B cell (primary cell): ENCODE data around the gene MBD3L2. TPM values are rescaled to one million over a fixed set of nuclear protein-coding genes. Genes with fewer than 3 reads are reported as not detected.

ENCODE experiments used
- ATAC-seq: fragments of 200-7000 bp; cut with Tn5 transposase; one replicate; pipeline ENCODE4 v1.10.0; 2021; ENCODE audit warnings: low read depth, mild to moderate bottlenecking, moderate number of reproducible peaks, moderate library complexity
- CTCF ChIA-PET: fragments of 350-600 bp; sonication (Branson Sonifier 250); formaldehyde crosslinking; loops from one replicate; lab custom pipeline; 2021; ENCODE audit warnings: antibody characterized with exemption, inconsistent platforms; lab: Charles Lee
- POLR2A ChIA-PET: fragments of 350-600 bp; sonication (Branson Sonifier 250); formaldehyde crosslinking; loops from one replicate; lab custom pipeline; 2021; ENCODE audit warnings: antibody characterized with exemption; lab: Charles Lee
- DNase-seq: peaks from one replicate; pipeline ENCODE4 v3.0.0; 2013
- H2AFZ ChIP-seq: 2 replicates; pipeline ENCODE4 v1.6.1; 2012; ENCODE audit warnings: mild to moderate bottlenecking, low read depth, low read length; ENCODE audit not compliant: insufficient read depth, poor library complexity, severe bottlenecking
- H3K27ac ChIP-seq, 2 donors: 1 replicate in 1 of 2; 2 replicates in 1 of 2; pipeline ENCODE4 v1.5.1; 2012 to 2013; ENCODE audit warnings: low read length in 2 of 2, mild to moderate bottlenecking in 2 of 2, moderate library complexity in 1 of 2
- H3K27me3 ChIP-seq, 4 experiments: fragments of 200-600 bp in 1 of 4; sonication (generic) in 1 of 4; replicated peaks in 1 of 4; 1 replicate in 2 of 4; 2 replicates in 2 of 4; pipeline versions ENCODE4 v1.6.1 to v1.7.0; 2013 to 2016; ENCODE audit warnings: low read length in 3 of 4, mild to moderate bottlenecking in 2 of 4, mixed read lengths in 1 of 4, moderate library complexity in 1 of 4; ENCODE audit not compliant: insufficient read depth in 4 of 4, control insufficient read depth in 3 of 4; ENCODE audit errors: control extremely low read depth in 1 of 4
- H3K36me3 ChIP-seq, 2 experiments: replicated peaks in 1 of 2; 1 replicate in 1 of 2; 2 replicates in 1 of 2; pipeline versions ENCODE4 v1.6.1 to v1.7.1; 2013; ENCODE audit warnings: low read length in 1 of 2; ENCODE audit not compliant: insufficient read depth in 2 of 2, control insufficient read depth in 1 of 2; ENCODE audit errors: control extremely low read depth in 1 of 2, extremely low read depth in 1 of 2
- H3K4me1 ChIP-seq, 2 donors: fragments of 200-600 bp in 1 of 2; sonication (generic) in 1 of 2; 1 replicate in 1 of 2; 2 replicates in 1 of 2; pipeline versions ENCODE4 v1.5.1 to v1.6.1; 2013 to 2017; ENCODE audit warnings: low read length in 2 of 2; ENCODE audit not compliant: control insufficient read depth in 2 of 2, insufficient read depth in 2 of 2
- H3K4me2 ChIP-seq: replicated peaks from 2 replicates; pipeline ENCODE3; 2012; ENCODE audit warnings: mild to moderate bottlenecking, low read depth, low read length; ENCODE audit not compliant: poor library complexity, severe bottlenecking
- H3K4me3 ChIP-seq, 5 experiments: fragments of 200-600 bp in 1 of 5; sonication (generic) in 1 of 5; 1 replicate in 3 of 5; 2 replicates in 2 of 5; pipeline versions ENCODE4 v1.5.1 to v1.7.0; 2011 to 2016; ENCODE audit warnings: low read length in 4 of 5, mild to moderate bottlenecking in 4 of 5, low read depth in 2 of 5, control low read depth in 1 of 5, moderate library complexity in 1 of 5; ENCODE audit not compliant: insufficient read depth in 1 of 5; ENCODE audit errors: control extremely low read depth in 1 of 5, extremely low read depth in 1 of 5
- H3K79me2 ChIP-seq: fragments of 200-600 bp; sonication (generic); one replicate; pipeline ENCODE4 v1.6.0; 2016; ENCODE audit warnings: low read length; ENCODE audit not compliant: control insufficient read depth, insufficient read depth
- H3K9ac ChIP-seq: fragments of 200-600 bp; sonication (generic); 2 replicates; pipeline ENCODE4 v1.6.1; 2017; ENCODE audit warnings: mild to moderate bottlenecking, low read length, moderate library complexity
- H3K9me3 ChIP-seq, 3 donors: one replicate each; pipeline versions ENCODE4 v1.6.1 to v1.7.1; 2013; ENCODE audit warnings: low read length in 2 of 3; ENCODE audit not compliant: control insufficient read depth in 2 of 3, insufficient read depth in 1 of 3; ENCODE audit errors: control extremely low read depth in 1 of 3
- H4K20me1 ChIP-seq: 2 replicates; pipeline ENCODE4 v1.6.0; 2012; ENCODE audit warnings: mild to moderate bottlenecking, low read length; ENCODE audit not compliant: insufficient read depth, control insufficient read depth, poor library complexity, severe bottlenecking
- H3K27ac Mint-ChIP-seq: one replicate; pipeline ENCODE4 v1.8.0; 2021; ENCODE audit warnings: mixed read lengths
- H3K27me3 Mint-ChIP-seq: one replicate; pipeline ENCODE4 v1.8.0; 2021; ENCODE audit warnings: mixed read lengths
- H3K4me1 Mint-ChIP-seq: one replicate; pipeline ENCODE4 v1.8.0; 2021; ENCODE audit warnings: mixed read lengths
- H3K4me3 Mint-ChIP-seq: one replicate; pipeline ENCODE4 v1.8.0; 2021; ENCODE audit warnings: mixed read lengths
- H3K9me3 Mint-ChIP-seq: one replicate; pipeline ENCODE4 v1.8.0; 2022; ENCODE audit warnings: mixed read lengths; ENCODE audit not compliant: insufficient read depth
- EZH2 ChIP-seq: IDR thresholded peaks from 2 replicates; pipeline ENCODE4 v1.6.1; 2012; ENCODE audit warnings: borderline replicate concordance, low read depth, mild to moderate bottlenecking, moderate library complexity, low read length; ENCODE audit not compliant: insufficient read depth, poor library complexity, severe bottlenecking
- WGBS: methylation state at CpG from one replicate; pipeline ENCODE4 v1.1.5; 2013; ENCODE audit warnings: missing lambda C conversion rate; ENCODE audit not compliant: insufficient coverage; 5-methylcytosine and 5-hydroxymethylcytosine counted together
- intact Hi-C: fragments of 100-400 bp; cut with micrococcal nuclease; formaldehyde crosslinking; loops from one replicate; pipeline ENCODE4 v1.10.0; 2022
- polyA plus RNA-seq: library from polyadenylated mRNA; depleted of rRNA; stranded (reverse); fragments of >200 nt; gene quantifications from 2 replicates; pipeline ENCODE4 v1.2.3, GENCODE V29; 2012
- total RNA-seq, 2 donors: library from RNA; stranded (reverse); fragments of 120-200 nt in 1 of 2; gene quantifications; 1 replicate in 1 of 2; 2 replicates in 1 of 2; pipeline versions ENCODE4 v1.2.3 to v1.2.4, GENCODE V29; 2013 to 2022
- TF ChIP-seq, protein P1 (sequence below): fragments of 200-600 bp; IDR thresholded peaks from one replicate; pipeline ENCODE4 v1.8.0; 2022; ENCODE audit warnings: antibody characterized with exemption, mild to moderate bottlenecking

MBD3L2 gene
- total and polyA plus RNA-seq, 2 donors (not counting 1 experiment from before 2014, with no cell fraction given): not detected

DNA sequence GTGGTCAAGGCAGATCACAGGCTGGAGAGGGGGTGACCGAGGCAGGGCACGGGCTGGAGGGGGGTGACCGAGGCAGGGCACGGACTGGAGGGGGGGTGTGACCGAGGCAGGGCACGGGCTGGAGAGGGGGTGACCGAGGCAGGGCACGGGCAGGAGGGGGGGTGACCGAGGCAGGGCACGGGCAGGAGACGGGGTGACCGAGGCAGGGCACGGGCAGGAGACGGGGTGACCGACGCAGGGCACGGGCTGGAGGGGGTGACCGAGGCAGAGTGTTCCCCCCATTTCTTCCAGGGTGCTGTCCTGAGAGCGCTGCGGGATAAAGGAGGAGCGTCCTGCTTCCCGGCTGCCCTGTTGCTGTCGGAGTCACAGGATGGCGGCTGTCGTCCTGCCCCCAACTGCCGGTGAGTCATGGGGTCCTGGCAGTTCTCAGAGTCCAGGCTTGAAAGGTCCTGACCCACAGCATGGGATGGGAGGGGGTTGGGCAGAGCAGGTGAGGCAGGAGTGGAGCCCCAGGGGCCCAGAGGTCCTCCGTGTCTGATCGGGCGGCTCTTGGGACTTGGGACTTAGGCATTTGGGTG lies 25.7 kb downstream of the MBD3L2 start:
- peaks cover 8 to 11% of the 10 kb centered on the region in 2 donors for H3K4me1 ChIP-seq
- Mint-ChIP-seq H3K4me1 (peaks cover 11% of the 10 kb centered on the region), H3K27ac (no peak overlapping the region), H3K9me3 (peaks cover 3% of the 10 kb centered on the region), H3K4me3 (no peak overlapping the region), H3K27me3 (no peaks in the 10 kb centered on the region)
- H3K27ac ChIP-seq: no peak overlapping the region
- H3K79me2 ChIP-seq: peaks cover 34% of the 10 kb centered on the region
- ATAC-seq (no peak), DNase-seq (no peak)
- peaks cover 18% of the 10 kb centered on the region for H4K20me1 ChIP-seq
- H2AFZ ChIP-seq: no peak overlapping the region
- no peak overlapping the region for H3K9ac ChIP-seq
- intact Hi-C loops: no loop called here
- peaks cover 20 to 75% of the 10 kb centered on the region in 2 experiments for H3K36me3 ChIP-seq
- no peak overlapping the region for H3K4me3 ChIP-seq
- H3K4me2 ChIP-seq: no peak overlapping the region
- CTCF ChIA-PET: interaction anchor here (1.4 kb wide), 1 partner anchor 27 kb away, joined by 3 read pairs; no protein-coding TSS in a partner anchor
- POLR2A ChIA-PET: no interaction called here
- WGBS: 98% methylated on average over 26 of the region's 29 CpGs
- H3K27me3 ChIP-seq: no peaks in the 10 kb centered on the region
- TF ChIP-seq EZH2: no peak
- TF ChIP-seq, protein P1, sequence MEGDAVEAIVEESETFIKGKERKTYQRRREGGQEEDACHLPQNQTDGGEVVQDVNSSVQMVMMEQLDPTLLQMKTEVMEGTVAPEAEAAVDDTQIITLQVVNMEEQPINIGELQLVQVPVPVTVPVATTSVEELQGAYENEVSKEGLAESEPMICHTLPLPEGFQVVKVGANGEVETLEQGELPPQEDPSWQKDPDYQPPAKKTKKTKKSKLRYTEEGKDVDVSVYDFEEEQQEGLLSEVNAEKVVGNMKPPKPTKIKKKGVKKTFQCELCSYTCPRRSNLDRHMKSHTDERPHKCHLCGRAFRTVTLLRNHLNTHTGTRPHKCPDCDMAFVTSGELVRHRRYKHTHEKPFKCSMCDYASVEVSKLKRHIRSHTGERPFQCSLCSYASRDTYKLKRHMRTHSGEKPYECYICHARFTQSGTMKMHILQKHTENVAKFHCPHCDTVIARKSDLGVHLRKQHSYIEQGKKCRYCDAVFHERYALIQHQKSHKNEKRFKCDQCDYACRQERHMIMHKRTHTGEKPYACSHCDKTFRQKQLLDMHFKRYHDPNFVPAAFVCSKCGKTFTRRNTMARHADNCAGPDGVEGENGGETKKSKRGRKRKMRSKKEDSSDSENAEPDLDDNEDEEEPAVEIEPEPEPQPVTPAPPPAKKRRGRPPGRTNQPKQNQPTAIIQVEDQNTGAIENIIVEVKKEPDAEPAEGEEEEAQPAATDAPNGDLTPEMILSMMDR: no peak
- H3K9me3 ChIP-seq: peaks cover 4 to 47% (median 23%) of the 10 kb centered on the region in 3 donors

DNA sequence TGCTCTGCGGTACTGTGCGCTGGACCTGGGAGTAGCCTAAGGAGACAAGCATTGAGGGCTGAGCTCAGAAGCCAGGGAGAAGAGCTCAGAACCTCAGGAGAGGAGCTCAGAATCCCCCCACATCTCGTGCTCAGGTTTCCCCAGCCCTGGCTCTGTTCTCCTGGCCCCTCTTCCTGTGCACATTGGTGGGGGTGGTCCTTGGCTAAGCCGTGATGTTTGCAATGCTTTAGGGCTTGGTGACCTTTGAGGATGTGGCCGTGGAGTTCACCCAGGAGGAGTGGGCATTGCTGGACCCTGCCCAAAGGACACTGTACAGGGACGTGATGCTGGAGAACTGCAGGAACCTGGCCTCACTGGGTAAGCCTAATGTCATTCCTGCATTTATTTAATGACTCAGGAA lies 27.0 kb downstream of the MBD3L2 start:
- H3K9me3 ChIP-seq: peaks cover 5 to 60% (median 36%) of the 10 kb centered on the region in 3 donors
- CTCF ChIA-PET: interaction anchor here (0.6 to 1.4 kb wide), 2 partner anchors 10 to 26 kb away, joined by 3 read pairs; no protein-coding TSS in a partner anchor
- no peaks in the 10 kb centered on the region for H3K4me1 ChIP-seq
- H3K36me3 ChIP-seq: peaks cover 28 to 85% of the 10 kb centered on the region in 2 experiments
- peaks cover 21% of the 10 kb centered on the region for H3K79me2 ChIP-seq
- no peak overlapping the region for H3K9ac ChIP-seq
- no peak overlapping the region for H3K4me2 ChIP-seq
- POLR2A ChIA-PET: no interaction called here
- H3K27me3 ChIP-seq: no peaks in the 10 kb centered on the region
- Mint-ChIP-seq H3K27ac (no peak overlapping the region), H3K27me3 (no peaks in the 10 kb centered on the region), H3K9me3 (peaks cover 9% of the 10 kb centered on the region), H3K4me1 (peaks cover 7% of the 10 kb centered on the region), H3K4me3 (no peak overlapping the region)
- H3K27ac ChIP-seq: no peak overlapping the region
- ATAC-seq: no peak
- intact Hi-C loops: no loop called here
- TF ChIP-seq EZH2: no peak
- TF ChIP-seq, protein P1: no peak
- peaks cover 11% of the 10 kb centered on the region for H4K20me1 ChIP-seq
- H3K4me3 ChIP-seq: no peak overlapping the region
- 100% methylated on average over 5 of the region's 6 CpGs for WGBS
- no peak overlapping the region for H2AFZ ChIP-seq
- no peak for DNase-seq
